Neural cell (in vitro differentiated cells): ENCODE results near the gene EMC9. TPM values are rescaled to one million over a fixed set of nuclear protein-coding genes. Genes with fewer than 3 reads are reported as not detected.

Source experiments
- H2AFZ ChIP-seq: fragments of 200-600, 300-800 bp; sonication (generic), shearing (Covaris generic); 2 replicates; pipeline ENCODE4 v1.6.0; 2014; ENCODE audit warnings: low read depth, mild to moderate bottlenecking, antibody characterized with exemption, low read length, moderate library complexity
- H3F3A ChIP-seq: fragments of 200-600 bp; shearing (Covaris generic); 2 replicates; pipeline ENCODE4 v1.6.1; 2016; ENCODE audit warnings: mild to moderate bottlenecking, moderate library complexity, mixed read lengths, antibody characterized with exemption, low read length; ENCODE audit not compliant: insufficient read depth, poor library complexity, severe bottlenecking
- H3K27ac ChIP-seq: fragments of 200-600, 300-800 bp; sonication (generic), shearing (Covaris generic); 2 replicates; pipeline ENCODE4 v1.5.1; 2014; ENCODE audit warnings: mild to moderate bottlenecking, low read length, moderate library complexity
- H3K27me3 ChIP-seq: fragments of 300-800, 200-600 bp; sonication (generic), shearing (Covaris generic); 2 replicates; pipeline ENCODE4 v1.6.0; 2014; ENCODE audit warnings: mild to moderate bottlenecking, low read depth, low read length, moderate library complexity; ENCODE audit not compliant: insufficient read depth
- H3K36me3 ChIP-seq: fragments of 300-800, 200-600 bp; sonication (generic), shearing (Covaris generic); 2 replicates; pipeline ENCODE4 v1.5.1; 2014; ENCODE audit warnings: mild to moderate bottlenecking, antibody characterized with exemption, low read length, moderate library complexity; ENCODE audit not compliant: insufficient read depth
- H3K4me2 ChIP-seq: fragments of 300-800, 200-600 bp; sonication (generic), shearing (Covaris generic); 2 replicates; pipeline ENCODE4 v1.6.0; 2014; ENCODE audit warnings: mild to moderate bottlenecking, low read length
- H3K4me3 ChIP-seq: fragments of 300-800, 200-600 bp; sonication (generic), shearing (Covaris generic); 2 replicates; pipeline ENCODE4 v1.5.1; 2014; ENCODE audit warnings: mild to moderate bottlenecking, low read length, moderate library complexity
- H3K79me2 ChIP-seq: fragments of 200-600 bp; shearing (Covaris generic); replicated peaks from 2 replicates; pipeline ENCODE4 v1.6.0; 2014; ENCODE audit warnings: mild to moderate bottlenecking, low read length, moderate library complexity; ENCODE audit not compliant: insufficient read depth
- H3K9ac ChIP-seq: fragments of 300-800, 200-600 bp; sonication (generic), shearing (Covaris generic); 2 replicates; pipeline ENCODE4 v1.6.1; 2016; ENCODE audit warnings: mild to moderate bottlenecking, low read length, mixed read lengths
- H3K9me2 ChIP-seq: fragments of 200-600 bp; shearing (Covaris generic); 2 replicates; pipeline ENCODE4 v1.6.1; 2016; ENCODE audit warnings: mild to moderate bottlenecking, low read length, mixed read lengths; ENCODE audit not compliant: insufficient read depth
- H3K9me3 ChIP-seq: fragments of 200-600, 300-800 bp; sonication (generic), shearing (Covaris generic); 2 replicates; pipeline ENCODE4 v1.6.1; 2016; ENCODE audit warnings: mild to moderate bottlenecking, mixed run types, low read length, moderate library complexity, mixed read lengths
- H4K20me1 ChIP-seq: fragments of 200-600 bp; shearing (Covaris generic); 2 replicates; pipeline ENCODE4 v1.6.1; 2016; ENCODE audit warnings: mild to moderate bottlenecking, mixed run types; ENCODE audit not compliant: insufficient read depth
- EP300 ChIP-seq: fragments of 450-650 bp; conservative IDR thresholded peaks from 2 replicates; pipeline ENCODE4 v1.6.1; 2014; ENCODE audit warnings: antibody characterized with exemption, mild to moderate bottlenecking, moderate library complexity; ENCODE audit not compliant: poor library complexity, severe bottlenecking
- EZH2 ChIP-seq: fragments of 200-600, 300-800 bp; shearing (Covaris generic), sonication (generic); IDR thresholded peaks from 2 replicates; pipeline ENCODE4 v1.6.1; 2014; ENCODE audit warnings: antibody characterized with exemption, low read length, borderline replicate concordance, mild to moderate bottlenecking; ENCODE audit not compliant: insufficient read depth, poor library complexity, severe bottlenecking
- MXI1 ChIP-seq: fragments of 450-650 bp; conservative IDR thresholded peaks from 2 replicates; pipeline ENCODE4 v1.6.1; 2014; ENCODE audit warnings: antibody characterized with exemption, mild to moderate bottlenecking; ENCODE audit not compliant: poor library complexity, severe bottlenecking
- POLR2AphosphoS5 ChIP-seq: IDR thresholded peaks from 2 replicates; pipeline ENCODE4 v1.6.1; 2012
- RAD21 ChIP-seq: fragments of 450-650 bp; conservative IDR thresholded peaks from 2 replicates; pipeline ENCODE4 v1.6.1; 2014; ENCODE audit warnings: antibody characterized with exemption, mild to moderate bottlenecking, moderate library complexity
- SMC3 ChIP-seq: fragments of 450-650 bp; conservative IDR thresholded peaks from 2 replicates; pipeline ENCODE4 v1.6.1; 2014; ENCODE audit warnings: antibody characterized with exemption, mild to moderate bottlenecking, moderate library complexity; ENCODE audit not compliant: poor library complexity
- TAF1 ChIP-seq: IDR thresholded peaks from 2 replicates; pipeline ENCODE4 v1.6.1; 2012; ENCODE audit warnings: low read depth
- polyA plus RNA-seq: library from polyadenylated mRNA; depleted of rRNA; stranded (reverse); fragments of >200 nt; gene quantifications from 2 replicates; pipeline ENCODE4 v1.2.3, GENCODE V29; 2014
- TF ChIP-seq, protein P1 (sequence below): IDR thresholded peaks from 2 replicates; pipeline ENCODE4 v1.6.1; 2012; ENCODE audit warnings: borderline replicate concordance
- TF ChIP-seq, protein P2 (sequence below): fragments of 450-650 bp; IDR thresholded peaks from 2 replicates; pipeline ENCODE4 v1.5.1; 2014; ENCODE audit warnings: antibody characterized with exemption, mild to moderate bottlenecking, moderate library complexity; ENCODE audit not compliant: poor library complexity, severe bottlenecking

EMC9 gene
- polyA plus RNA-seq, 1 donor from 2014 or later: 45.1 TPM

DNA sequence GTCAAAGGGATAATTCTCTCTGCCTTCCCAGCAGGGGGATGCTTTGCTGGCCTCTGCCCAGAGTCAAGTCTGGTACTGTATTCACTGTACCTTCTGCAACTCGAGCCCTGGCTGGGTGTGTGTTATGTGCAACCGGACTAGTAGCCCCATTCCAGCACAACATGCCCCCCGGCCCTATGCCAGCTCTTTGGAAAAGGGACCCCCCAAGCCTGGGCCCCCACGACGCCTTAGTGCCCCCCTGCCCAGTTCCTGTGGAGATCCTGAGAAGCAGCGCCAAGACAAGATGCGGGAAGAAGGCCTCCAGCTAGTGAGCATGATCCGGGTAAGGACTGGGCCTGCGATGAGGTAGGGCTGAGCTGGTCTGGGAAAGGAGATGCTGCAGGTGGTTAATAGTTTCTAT, 9.2 kb upstream of the EMC9 start:
- Histone ChIP-seq H2AFZ (no peak overlapping the region), H3K9ac (no peak overlapping the region), H3K79me2 (peaks cover 9% of the 10 kb centered on the region), H3F3A (no peaks in the 10 kb centered on the region), H4K20me1 (no peaks in the 10 kb centered on the region), H3K36me3 (no peaks in the 10 kb centered on the region), H3K27me3 (no peaks in the 10 kb centered on the region), H3K9me2 (no peaks in the 10 kb centered on the region), H3K9me3 (no peaks in the 10 kb centered on the region), H3K4me3 (no peak overlapping the region), H3K4me2 (no peak overlapping the region), H3K27ac (no peak overlapping the region)
- TF ChIP-seq SMC3: no peak
- no peak for TF ChIP-seq MXI1
- TF ChIP-seq EP300: no peak
- TF ChIP-seq, protein P1, sequence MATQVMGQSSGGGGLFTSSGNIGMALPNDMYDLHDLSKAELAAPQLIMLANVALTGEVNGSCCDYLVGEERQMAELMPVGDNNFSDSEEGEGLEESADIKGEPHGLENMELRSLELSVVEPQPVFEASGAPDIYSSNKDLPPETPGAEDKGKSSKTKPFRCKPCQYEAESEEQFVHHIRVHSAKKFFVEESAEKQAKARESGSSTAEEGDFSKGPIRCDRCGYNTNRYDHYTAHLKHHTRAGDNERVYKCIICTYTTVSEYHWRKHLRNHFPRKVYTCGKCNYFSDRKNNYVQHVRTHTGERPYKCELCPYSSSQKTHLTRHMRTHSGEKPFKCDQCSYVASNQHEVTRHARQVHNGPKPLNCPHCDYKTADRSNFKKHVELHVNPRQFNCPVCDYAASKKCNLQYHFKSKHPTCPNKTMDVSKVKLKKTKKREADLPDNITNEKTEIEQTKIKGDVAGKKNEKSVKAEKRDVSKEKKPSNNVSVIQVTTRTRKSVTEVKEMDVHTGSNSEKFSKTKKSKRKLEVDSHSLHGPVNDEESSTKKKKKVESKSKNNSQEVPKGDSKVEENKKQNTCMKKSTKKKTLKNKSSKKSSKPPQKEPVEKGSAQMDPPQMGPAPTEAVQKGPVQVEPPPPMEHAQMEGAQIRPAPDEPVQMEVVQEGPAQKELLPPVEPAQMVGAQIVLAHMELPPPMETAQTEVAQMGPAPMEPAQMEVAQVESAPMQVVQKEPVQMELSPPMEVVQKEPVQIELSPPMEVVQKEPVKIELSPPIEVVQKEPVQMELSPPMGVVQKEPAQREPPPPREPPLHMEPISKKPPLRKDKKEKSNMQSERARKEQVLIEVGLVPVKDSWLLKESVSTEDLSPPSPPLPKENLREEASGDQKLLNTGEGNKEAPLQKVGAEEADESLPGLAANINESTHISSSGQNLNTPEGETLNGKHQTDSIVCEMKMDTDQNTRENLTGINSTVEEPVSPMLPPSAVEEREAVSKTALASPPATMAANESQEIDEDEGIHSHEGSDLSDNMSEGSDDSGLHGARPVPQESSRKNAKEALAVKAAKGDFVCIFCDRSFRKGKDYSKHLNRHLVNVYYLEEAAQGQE: no peak
- no peak for TF ChIP-seq EZH2
- TF ChIP-seq, protein P2, sequence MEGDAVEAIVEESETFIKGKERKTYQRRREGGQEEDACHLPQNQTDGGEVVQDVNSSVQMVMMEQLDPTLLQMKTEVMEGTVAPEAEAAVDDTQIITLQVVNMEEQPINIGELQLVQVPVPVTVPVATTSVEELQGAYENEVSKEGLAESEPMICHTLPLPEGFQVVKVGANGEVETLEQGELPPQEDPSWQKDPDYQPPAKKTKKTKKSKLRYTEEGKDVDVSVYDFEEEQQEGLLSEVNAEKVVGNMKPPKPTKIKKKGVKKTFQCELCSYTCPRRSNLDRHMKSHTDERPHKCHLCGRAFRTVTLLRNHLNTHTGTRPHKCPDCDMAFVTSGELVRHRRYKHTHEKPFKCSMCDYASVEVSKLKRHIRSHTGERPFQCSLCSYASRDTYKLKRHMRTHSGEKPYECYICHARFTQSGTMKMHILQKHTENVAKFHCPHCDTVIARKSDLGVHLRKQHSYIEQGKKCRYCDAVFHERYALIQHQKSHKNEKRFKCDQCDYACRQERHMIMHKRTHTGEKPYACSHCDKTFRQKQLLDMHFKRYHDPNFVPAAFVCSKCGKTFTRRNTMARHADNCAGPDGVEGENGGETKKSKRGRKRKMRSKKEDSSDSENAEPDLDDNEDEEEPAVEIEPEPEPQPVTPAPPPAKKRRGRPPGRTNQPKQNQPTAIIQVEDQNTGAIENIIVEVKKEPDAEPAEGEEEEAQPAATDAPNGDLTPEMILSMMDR: no peak
- TF ChIP-seq TAF1: no peak
- TF ChIP-seq POLR2AphosphoS5: no peak
- no peak for TF ChIP-seq RAD21

DNA sequence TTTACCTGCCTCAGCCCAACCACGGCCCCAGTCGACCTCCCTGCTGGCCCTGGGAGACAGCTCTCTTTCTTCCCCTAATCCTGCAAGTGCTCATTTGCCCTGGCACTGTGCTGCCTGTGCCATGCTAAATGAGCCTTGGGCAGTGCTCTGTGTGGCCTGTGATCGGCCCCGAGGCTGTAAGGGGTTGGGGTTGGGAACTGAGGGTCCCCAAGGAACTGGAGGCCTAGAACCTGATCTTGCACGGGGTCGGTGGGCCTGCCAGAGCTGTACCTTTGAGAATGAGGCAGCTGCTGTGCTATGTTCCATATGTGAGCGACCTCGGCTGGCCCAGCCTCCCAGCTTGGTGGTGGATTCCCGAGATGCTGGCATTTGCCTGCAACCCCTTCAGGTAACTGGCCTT, 8.7 kb upstream of the EMC9 start:
- Histone ChIP-seq H3K9me2 (no peaks in the 10 kb centered on the region), H3K4me2 (no peak overlapping the region), H3K27ac (no peak overlapping the region), H3K79me2 (peaks cover 9% of the 10 kb centered on the region), H3K9ac (no peak overlapping the region), H3K4me3 (no peak overlapping the region), H4K20me1 (no peaks in the 10 kb centered on the region), H2AFZ (no peak overlapping the region), H3K27me3 (no peaks in the 10 kb centered on the region), H3K36me3 (no peaks in the 10 kb centered on the region), H3K9me3 (no peaks in the 10 kb centered on the region), H3F3A (no peaks in the 10 kb centered on the region)
- TF ChIP-seq MXI1: no peak
- TF ChIP-seq POLR2AphosphoS5: no peak
- no peak for TF ChIP-seq TAF1
